WTC11 (cell line): ENCODE measurements around the gene MARCKSL1.

Experiments used
- CTCF ChIP-seq: fragments of 200-600 bp; IDR thresholded peaks from 2 replicates; pipeline ENCODE4 v1.8.0; 2022; ENCODE audit warnings: antibody characterized with exemption
- TCF7 ChIP-seq: sonication (generic); formaldehyde crosslinking; IDR thresholded peaks from 2 replicates; pipeline ENCODE4 v1.8.0; 2022; ENCODE audit warnings: mild to moderate bottlenecking, low read depth, missing genetic modification reagents, moderate library complexity
- ZNF263 ChIP-seq: sonication (generic); formaldehyde crosslinking; IDR thresholded peaks from 2 replicates; pipeline ENCODE4 v1.8.1; 2022; ENCODE audit warnings: low read depth, mild to moderate bottlenecking, moderate library complexity, missing genetic modification reagents
- ZNF317 ChIP-seq: sonication (generic); formaldehyde crosslinking; IDR thresholded peaks from 2 replicates; pipeline ENCODE4 v1.8.1; 2023; ENCODE audit warnings: low read depth, mild to moderate bottlenecking, moderate library complexity, missing genetic modification reagents, borderline replicate concordance
- TF ChIP-seq, protein P1 (sequence below): sonication (generic); formaldehyde crosslinking; IDR thresholded peaks from 2 replicates; pipeline ENCODE4 v1.8.0; 2022; ENCODE audit warnings: mild to moderate bottlenecking, missing genetic modification reagents

GRCh38 chr1:32352831-32353383, 16.9 kb upstream of the MARCKSL1 start:
- no peak for TF ChIP-seq CTCF
- TF ChIP-seq ZNF317 (CRISPR knock-in tag) = no peak
- TF ChIP-seq ZNF263 (CRISPR knock-in tag) = no peak
- TF ChIP-seq, protein P1, sequence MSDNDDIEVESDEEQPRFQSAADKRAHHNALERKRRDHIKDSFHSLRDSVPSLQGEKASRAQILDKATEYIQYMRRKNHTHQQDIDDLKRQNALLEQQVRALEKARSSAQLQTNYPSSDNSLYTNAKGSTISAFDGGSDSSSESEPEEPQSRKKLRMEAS = no peak
- no peak for TF ChIP-seq TCF7 (CRISPR knock-in tag)
